PFSK-1 (cell line): ENCODE results near the gene OSBPL2.

Experiments used
- POLR2AphosphoS5 ChIP-seq: IDR thresholded peaks from 2 replicates; pipeline ENCODE4 v1.6.1; 2012; ENCODE audit warnings: low read depth, mild to moderate bottlenecking, control low read depth, low read length, moderate library complexity
- REST ChIP-seq, 2 experiments: IDR thresholded peaks; 2 replicates each; pipeline versions ENCODE4 v1.6.1 to v1.8.0; 2011 to 2012; ENCODE audit warnings: low read depth in 2 of 2, low read length in 2 of 2, control low read depth in 1 of 2, inconsistent platforms in 1 of 2, mild to moderate bottlenecking in 1 of 2, moderate library complexity in 1 of 2; ENCODE audit not compliant: insufficient read depth in 1 of 2
- SIN3A ChIP-seq: IDR thresholded peaks from 2 replicates; pipeline ENCODE4 v1.6.1; 2012; ENCODE audit warnings: mild to moderate bottlenecking, low read length, moderate library complexity, borderline replicate concordance; ENCODE audit not compliant: insufficient read depth
- TAF1 ChIP-seq: IDR thresholded peaks from 2 replicates; pipeline ENCODE4 v1.6.1; 2012; ENCODE audit warnings: low read length, control low read depth, borderline replicate concordance; ENCODE audit not compliant: insufficient read depth

GRCh38 chr20:62297449-62298227 lies 59.3 kb downstream of the OSBPL2 start:
- TF ChIP-seq POLR2AphosphoS5 = no peak
- TF ChIP-seq REST (IDR thresholded peaks at IDR 0.05; ENCODE audit: insufficient read depth in 1 of 2, low read depth in 2 of 2, low read length in 2 of 2) = no peak
- no peak for TF ChIP-seq TAF1
- no peak for TF ChIP-seq SIN3A
